HEK293T (cell line): ENCODE data around the gene PIEZO2.

Source experiments
- ARNT ChIP-seq: fragments of 450-650 bp; IDR thresholded peaks from 2 replicates; pipeline ENCODE4 v1.6.1; 2017; ENCODE audit warnings: mild to moderate bottlenecking
- BHLHE40 ChIP-seq: fragments of 450-650 bp; IDR thresholded peaks from 2 replicates; pipeline ENCODE4 v1.6.1; 2016; ENCODE audit warnings: mild to moderate bottlenecking, moderate library complexity, borderline replicate concordance
- CTBP1 ChIP-seq: fragments of 450-650 bp; IDR thresholded peaks from 2 replicates; pipeline ENCODE4 v1.6.1; 2016; ENCODE audit warnings: borderline replicate concordance
- FOXA1 ChIP-seq: fragments of 450-650 bp; IDR thresholded peaks from 2 replicates; pipeline ENCODE4 v1.6.1; 2016; ENCODE audit warnings: mild to moderate bottlenecking
- FOXM1 ChIP-seq: fragments of 450-650 bp; IDR thresholded peaks from 2 replicates; pipeline ENCODE4 v1.6.1; 2017; ENCODE audit warnings: mild to moderate bottlenecking, borderline replicate concordance
- NFRKB ChIP-seq: fragments of 450-650 bp; IDR thresholded peaks from 2 replicates; pipeline ENCODE4 v1.6.1; 2016; ENCODE audit warnings: mild to moderate bottlenecking, moderate library complexity
- SP1 ChIP-seq: fragments of 450-650 bp; IDR thresholded peaks from 2 replicates; pipeline ENCODE4 v1.6.1; 2017
- SUZ12 ChIP-seq: fragments of 450-650 bp; IDR thresholded peaks from 2 replicates; pipeline ENCODE4 v1.6.1; 2016; ENCODE audit warnings: mild to moderate bottlenecking
- TF ChIP-seq, protein P1 (sequence below): fragments of 450-650 bp; IDR thresholded peaks from 2 replicates; pipeline ENCODE4 v1.6.1; 2016

DNA sequence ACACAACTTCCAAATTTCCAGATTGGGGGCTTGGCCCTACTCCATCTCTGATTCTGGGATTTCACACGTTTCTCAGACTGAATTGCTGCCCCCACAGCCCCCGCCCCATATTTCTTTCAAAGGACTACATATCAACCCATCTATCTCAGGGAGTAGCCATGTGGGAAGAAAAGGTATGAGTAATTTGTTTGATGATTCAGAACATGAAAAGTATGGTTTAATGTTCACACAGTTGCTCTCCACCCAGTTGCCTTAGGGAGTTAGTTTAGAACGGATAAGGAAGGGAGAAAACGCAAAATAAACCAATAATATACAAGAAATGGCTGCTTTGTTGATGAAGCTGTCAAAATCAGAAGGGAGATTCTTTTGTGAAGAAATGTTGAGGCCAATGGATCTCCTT is 145.1 kb downstream of the PIEZO2 start:
- TF ChIP-seq ARNT (no peak), SP1 (no peak), SUZ12 (no peak), FOXM1 (no peak), FOXA1 (no peak), CTBP1 (no peak), BHLHE40 (no peak), NFRKB (no peak)
- TF ChIP-seq, protein P1, sequence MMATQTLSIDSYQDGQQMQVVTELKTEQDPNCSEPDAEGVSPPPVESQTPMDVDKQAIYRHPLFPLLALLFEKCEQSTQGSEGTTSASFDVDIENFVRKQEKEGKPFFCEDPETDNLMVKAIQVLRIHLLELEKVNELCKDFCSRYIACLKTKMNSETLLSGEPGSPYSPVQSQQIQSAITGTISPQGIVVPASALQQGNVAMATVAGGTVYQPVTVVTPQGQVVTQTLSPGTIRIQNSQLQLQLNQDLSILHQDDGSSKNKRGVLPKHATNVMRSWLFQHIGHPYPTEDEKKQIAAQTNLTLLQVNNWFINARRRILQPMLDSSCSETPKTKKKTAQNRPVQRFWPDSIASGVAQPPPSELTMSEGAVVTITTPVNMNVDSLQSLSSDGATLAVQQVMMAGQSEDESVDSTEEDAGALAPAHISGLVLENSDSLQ, result no peak
